ENCODE results near the gene DPYSL4.
A peak's percentile ranks its signal among the peaks of the same experiment; 100 is the strongest.

DPYSL4 gene

DNA sequence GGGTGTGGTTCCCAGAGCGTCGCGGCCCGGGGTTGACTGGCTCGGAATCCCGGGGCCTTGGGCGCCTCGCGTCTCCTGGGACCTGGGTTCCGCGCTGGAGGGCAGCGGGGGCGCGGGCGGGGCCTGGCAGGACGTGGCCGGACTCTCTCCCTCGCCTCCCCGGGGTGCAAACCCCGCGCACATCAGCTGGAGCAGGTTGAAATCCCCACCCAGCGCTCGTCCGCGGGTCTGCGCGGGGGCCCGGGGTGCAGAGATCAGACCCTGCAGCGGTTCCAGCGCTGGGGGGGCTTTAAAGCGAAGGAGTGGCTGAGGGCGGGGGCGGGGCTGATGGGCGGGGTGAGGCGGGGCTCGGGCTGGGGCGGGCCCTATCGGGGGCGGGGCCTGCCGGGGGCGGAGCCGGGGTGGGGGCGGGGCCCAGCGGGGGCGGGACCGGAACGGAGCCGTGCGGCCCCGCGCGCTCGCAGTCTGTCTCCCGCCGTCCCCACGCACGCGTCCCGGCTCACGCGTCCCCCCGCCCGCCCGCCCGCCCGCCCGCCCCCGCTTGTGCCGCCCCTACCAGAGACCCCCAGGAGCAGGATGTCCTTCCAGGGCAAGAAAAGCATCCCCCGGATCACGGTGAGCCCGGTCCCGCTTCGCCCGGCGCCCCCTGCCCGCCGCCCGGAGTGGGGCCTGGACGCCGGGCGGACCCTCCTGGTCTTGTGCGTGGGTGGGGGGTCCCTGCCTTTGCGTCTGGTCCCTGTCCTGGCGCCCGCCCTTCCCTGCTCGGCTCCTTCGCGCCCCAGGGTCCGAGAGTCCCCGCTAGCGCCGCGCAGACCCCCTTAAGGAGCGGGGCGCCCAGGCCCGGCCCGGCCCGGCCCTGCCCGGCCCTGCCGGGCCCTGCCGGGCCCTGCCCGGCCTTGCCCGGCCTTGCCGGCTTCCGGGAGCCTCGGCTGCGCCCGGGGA, at the start of gene DPYSL4:
DPYSL4 (plus strand) TSS at position 461 of the 942 bp plus-strand sequence; CDS start at position 577, 116 bp downstream.
- DNase-seq, result peak; percentile 22 to 41 (median 24)

DNA sequence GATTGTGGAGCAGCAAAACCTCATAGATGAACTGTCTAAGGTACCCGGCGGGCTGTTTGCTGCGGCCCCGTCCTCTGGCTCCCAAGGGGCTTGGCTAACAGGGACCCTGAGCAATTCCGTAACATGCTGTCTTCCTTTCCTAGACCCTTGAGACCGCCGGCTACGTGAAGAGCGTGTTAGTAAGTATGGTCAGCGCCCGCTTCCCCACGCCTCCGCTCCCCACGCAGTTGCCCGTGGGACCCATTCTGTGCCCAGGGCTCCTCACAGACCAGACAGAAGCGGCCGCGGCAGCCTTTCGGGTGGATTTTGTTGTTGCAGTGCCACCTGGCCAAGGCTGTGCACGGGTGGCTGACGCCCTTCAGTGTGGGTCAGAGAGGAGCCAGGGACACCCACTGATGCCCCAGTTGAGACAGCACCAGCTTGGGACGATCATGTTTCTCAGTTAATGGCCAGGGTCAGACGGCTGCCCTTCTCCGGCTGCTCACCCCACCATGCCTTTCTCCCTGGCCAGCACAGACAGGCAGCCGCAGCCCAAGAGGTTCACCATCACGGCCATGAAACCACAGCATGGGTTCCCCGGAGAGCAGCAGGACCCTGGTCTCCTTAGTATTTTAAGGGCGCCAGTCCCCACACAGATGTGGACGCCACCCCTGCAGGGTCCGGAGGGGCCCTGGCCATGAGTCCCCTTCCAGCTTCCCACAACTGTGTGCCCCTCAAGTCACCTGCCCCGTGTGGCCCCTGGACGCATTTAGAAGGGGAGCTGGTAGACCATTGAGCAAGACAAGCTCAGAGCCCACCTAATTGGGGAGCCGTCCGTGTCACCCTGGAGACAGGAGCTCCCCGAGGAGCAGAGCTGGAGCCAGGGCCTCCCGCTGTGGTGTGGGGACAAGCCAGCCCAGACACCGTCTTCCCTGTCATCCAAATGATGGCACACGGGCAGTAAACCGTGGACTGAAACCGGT, 49.4 kb upstream of the DPYSL4 start:
- no peak for DNase-seq

DNA sequence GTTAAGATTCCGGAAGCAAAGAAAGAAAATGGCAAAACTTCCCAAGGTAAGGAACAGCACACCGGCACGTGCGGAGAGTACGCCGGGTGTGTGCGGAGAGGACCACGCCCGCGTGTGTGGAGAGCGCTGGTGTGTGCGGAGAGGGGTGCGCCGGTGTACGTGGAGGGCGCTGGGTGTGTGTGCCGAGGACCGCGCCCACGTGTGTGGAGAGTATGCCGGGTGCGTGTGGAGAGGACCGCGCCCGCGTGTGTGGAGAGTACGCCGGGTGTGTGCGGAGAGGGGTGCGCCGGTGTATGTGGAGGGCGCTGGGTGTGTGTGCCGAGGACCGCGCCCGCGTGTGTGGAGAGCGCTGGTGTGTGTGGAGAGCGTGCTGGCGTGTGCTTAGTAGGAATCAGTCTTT, 48.6 kb upstream of the DPYSL4 start:
- DNase-seq, result no peak

DNA sequence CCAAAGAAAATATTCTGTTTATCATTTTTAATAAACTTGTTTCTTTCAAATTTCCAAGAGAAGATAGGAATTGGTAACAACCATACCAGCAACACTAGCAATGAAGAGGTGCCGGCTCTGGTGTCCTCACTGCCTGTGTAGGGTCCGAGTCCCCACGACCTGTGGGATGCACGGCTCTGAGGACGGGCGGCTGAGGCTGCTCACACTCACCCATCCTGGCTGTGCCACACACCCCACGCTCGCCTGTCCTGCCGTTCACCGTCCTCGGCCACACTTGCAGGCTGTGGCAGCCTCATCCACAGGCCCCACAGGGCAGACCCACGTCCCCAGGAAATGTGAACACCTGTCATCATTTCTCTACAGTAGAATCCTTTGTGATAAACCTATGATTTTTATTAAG, 48.2 kb upstream of the DPYSL4 start:
- DNase-seq, result no peak

DNA sequence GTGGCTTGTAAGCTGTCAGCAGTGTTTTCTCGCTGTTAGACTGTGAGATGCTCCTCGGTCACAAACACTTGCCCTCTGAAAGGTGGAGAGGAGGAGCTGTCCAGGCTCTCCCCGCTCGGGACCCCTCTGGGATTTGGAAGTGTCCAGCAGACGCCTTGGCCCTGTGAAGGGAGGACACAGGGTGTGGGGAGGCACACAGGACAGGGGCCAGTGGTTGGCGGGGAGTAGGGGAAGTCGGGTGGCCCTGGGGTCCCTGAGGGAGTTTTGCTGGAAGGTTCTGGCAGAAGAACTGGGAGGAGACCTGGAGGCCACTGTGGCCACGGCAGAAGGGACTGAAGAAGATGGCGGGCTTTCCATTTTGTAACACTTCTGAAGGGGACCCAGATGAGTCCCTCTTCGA, 47.2 kb upstream of the DPYSL4 start:
- DNase-seq, result no peak

DNA sequence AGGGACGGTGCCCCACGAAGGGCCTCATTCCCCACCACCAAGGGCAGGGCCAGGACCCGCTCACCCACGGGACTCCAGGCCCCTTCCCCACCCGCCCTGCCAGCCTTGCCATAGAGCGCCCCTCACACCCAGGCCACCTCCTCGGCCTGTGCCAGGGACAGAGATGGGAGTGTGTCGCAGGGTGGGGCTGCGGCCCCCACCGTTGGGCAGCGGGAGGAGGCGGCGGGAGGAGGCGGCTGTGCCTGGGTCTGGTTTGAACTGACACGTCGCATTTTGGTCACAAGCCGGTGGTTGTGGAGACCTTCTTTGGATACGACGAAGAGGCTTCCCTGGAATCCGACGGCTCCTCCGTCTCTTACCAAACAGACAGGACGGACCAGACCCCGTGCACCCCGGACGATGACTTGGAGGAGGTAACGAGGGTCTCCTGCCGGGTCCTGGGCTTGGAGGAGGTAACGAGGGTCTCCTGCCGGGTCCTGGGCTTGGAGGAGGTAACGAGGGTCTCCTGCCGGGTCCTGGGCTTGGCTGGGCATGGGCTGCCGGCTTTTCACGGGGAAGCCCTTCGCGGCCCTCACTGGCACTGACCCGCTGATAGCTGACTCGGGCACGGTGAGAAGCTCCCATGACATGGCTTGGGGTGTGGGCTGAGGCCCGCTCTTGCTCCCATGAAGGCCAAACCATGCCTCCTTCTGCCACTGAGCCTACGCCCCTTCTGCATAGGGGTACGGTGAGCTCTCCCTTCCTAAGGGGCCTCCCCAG, 46.4 kb upstream of the DPYSL4 start:
- DNase-seq, result no peak

DNA sequence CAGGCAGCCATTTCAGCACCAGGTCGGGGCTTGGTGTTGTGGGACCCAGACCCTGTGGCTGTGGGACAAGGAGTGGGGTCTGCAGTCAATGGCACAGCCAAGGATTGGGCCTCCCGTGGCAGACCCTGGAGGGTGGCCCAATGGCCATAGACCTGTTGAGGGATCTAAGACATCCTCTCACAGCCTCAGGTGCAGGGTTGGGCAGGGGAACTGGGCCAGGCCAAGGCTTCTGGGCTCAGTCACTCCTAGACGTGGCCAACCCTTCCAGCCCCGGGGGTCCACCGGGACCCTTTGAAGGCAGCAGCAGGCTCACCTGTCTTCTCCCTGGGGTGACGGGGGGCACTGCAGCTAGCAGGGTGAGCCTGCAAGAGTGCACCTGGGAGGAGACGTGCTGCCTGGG, 45.7 kb upstream of the DPYSL4 start:
- no peak for DNase-seq

DNA sequence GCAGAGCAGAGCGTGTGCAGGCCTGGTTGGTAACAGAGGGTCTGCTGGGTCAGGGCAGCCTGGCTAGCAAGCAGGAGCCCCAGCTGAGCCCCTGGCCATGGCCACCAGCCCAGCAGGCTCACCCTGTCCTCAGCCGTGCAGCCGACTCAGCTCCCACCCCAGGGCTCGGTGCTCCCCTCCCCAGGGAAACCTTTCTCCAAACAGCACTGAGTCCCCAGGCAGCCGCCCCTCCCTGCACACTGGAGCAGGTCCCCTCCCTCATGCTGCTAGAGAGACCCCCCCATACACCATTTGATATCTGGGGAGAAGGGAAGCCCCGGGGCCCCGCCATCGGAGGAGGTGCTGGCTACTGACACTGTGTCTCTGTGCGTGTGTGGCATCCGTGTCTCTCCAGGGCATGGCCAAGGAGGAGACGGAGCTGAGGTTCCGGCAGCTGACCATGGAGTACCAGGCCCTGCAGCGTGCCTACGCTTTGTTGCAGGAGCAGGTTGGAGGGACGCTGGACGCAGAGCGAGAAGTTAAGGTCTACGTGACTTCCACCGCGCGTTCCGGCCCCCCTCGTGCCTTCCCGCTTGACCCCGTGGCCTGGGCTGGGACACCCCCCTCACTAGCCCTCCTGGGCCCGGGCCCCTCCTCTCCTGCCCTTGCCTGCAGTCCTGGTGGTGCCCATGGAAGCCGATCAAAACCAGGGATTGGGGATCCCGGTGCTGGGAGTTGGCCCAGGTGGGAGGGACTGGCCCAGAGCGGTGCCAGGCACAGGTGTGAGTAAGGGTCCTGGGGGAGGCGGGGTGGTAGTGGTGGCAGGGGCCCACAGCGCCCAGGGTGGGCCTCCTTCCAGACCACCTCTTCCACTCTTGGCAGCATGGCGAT, 45.0 kb upstream of the DPYSL4 start:
- no peak for DNase-seq

DNA sequence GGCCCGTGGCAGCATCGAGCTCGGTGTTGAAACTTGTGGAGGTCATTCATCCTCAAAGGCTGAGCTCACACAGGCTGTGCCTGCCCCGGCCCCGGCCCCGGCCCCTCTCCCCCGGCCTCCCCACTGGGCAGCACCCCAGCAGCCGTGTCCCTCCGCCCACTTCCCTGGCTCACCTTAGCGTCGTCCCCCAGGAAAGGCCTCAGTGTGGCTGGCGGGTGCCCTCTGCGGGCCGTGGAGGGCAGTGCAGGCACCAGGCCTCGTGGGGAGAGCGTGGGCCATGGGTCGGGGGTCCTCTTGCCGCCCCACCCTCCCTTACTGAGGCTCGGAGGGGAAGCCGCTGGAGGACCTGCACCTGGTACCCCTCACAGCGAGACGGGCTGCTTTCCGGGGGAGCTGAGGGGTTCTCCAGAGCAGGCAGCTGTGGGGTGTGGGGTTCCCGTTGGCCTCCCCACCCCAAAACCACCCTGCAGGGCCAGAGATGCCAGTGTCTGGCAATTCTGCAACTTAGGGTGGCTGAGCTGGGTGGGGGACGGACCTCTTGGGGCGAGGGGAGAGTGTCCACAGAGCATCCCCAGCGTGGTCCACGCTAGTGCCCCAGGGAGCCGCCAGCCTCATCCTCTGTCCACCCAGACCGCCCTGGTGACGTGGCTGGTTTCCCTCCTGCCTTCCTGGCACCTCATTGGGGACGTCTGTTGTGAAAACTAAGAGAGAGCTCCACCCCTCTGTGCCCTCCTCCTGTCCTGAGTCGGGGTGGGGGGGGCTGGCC, 44.2 kb upstream of the DPYSL4 start:
- DNase-seq, result peak in 1 of 4 experiments; percentile 39

DNA sequence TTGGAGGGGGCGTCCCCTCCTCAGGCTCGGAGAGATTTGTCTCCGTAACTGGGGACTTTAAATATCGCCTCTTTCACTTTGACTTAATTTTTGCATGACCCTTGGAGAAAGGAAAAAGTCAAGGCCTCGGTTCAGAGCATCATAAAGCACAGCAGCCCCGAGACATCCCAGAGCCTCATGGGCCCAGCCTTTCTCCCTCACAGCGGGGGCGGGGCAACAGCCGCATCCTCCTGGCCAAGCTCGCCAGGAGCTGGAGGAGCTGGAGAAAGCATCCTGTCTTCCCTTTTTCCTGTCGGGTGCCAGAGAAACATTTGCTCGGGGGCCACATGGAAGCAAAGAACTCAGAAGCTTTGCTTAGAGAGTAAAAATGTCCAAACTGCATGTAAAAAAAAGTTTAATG, 43.6 kb upstream of the DPYSL4 start:
- no peak for DNase-seq

DNA sequence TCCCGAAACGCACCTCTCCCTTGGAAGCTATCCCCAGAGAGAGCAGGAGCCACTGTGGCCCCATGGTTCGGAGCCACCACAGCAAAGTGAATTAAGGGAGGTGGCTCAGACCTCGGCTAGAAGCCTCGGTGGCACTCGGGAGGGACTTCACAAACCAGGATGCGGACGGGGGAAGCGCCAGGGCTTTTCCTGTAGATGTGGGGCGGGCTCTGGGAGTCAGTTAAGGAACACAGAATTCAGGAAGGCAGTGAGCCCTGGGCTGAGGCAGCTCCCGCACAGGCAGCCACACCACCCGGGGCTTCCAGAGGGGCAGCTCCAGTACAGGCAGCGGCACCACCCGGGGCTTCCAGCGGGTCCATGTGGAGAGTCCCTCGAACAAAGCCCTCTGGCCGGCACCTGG, 42.7 kb upstream of the DPYSL4 start:
- no peak for DNase-seq

DNA sequence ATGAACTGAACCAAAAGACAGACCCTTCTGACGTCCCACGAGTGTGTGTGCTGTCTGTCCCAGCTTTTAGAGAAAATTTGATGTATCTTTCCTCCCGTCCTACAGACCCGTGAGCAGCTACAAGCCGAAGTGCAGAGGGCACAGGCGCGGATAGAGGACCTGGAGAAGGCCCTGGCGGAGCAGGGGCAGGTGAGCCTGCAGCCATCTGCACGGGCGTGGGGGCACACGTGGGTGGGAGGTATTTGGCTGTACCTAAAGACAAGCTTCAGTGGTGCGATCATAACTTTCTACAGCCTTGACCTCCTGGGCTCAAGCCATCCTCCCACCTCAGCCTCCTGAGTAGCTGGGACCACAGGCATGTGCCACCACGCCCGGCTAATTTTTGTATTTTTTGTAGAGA, 41.7 kb upstream of the DPYSL4 start:
- no peak for DNase-seq

DNA sequence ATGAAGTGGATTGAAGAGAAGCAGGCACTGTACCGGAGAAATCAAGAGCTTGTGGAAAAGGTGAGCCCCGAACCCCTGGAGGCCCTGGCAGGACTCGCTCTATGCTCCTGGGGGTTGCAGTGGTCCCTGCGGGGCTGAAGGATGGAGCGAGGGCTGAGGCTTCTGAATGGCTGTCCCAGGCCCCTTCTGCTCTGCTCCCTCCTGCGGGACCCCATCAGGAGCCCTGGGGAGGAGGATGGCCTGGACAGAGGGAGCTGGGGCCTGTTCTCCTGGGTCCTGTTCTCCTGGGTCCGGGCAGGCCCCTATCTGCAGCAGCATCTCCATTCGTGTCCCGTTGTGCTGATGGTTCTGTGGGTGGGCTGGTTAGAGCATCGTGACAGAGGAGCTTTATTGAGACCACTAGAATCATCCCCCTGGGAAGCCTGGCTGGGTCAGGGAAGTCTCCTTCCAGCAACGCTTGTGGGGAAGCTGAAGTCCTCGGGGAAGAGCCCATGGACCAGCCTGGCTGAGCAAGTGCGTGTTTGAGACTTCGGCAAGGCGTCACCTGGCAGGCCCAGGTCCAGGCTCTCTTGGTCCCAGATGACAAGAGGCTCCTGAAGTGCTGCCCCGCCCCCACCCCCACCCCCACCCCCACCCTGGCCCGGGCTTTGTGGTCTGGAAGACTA, 41.1 kb upstream of the DPYSL4 start:
- no peak for DNase-seq

DNA sequence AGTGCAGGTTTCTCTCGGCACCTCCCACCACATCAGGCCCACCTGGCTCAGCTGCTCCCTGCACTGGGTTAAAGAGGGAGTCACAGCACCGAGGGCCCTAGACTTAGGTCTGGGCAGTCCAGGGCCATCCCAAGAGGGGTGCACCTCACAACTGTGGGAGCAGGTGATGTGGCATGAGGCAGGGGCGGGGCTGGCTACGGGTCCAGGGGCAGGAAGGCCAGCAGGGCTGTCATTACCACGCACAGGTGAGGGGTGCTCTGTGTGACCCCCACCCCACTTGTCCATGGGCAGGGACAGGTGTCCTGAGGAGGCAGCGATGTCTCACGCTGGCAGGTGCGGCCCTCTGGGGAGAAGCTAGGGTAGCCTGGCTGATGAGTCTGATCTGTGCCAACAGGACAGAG, 40.5 kb upstream of the DPYSL4 start:
- no peak for DNase-seq

DNA sequence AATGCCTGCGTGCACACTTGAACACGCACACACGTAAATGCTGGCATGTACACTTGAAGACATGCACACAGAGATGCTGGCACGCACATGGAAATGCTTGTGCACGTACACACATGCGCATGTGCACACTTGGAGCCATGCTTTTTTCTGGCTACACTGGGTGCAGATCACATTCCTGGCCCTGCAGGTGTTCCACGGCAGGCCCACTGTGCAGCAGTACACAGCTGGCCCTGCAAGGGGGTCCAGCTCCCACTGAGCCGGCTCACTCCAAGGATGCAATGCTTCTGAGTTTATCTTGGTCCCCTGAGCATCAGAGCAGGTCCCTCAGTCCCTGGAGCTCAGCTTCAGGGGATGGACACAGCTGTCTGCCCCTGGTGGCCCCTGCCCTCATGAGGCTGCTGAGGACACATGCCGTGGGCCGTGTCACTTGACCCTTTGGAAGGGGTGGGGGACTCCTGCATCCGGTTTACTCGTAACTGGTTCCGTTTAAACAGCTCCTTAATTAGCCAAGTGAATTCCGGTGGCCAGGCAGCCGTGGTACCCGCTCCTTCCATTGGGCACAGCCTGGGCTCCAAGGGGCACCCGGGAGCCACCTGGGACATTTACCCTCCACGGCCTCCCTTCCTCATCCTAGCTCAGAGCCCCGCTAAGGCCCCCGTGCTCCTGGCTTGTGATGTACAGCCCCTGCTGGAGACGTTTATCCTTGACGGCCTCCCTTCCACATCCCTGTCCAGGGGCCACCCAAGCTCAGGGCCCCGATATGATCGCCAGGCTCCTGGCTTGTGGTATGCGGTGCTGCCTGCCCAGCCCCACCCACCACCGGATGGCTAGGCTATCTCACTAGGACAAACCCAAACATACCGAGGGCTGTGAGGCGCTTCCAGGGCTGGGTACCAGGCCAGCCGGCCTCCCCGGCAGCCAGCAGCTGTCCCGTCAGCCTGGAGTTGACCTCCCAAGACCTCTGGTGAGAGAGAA, 39.5 kb upstream of the DPYSL4 start:
- no peak for DNase-seq

DNA sequence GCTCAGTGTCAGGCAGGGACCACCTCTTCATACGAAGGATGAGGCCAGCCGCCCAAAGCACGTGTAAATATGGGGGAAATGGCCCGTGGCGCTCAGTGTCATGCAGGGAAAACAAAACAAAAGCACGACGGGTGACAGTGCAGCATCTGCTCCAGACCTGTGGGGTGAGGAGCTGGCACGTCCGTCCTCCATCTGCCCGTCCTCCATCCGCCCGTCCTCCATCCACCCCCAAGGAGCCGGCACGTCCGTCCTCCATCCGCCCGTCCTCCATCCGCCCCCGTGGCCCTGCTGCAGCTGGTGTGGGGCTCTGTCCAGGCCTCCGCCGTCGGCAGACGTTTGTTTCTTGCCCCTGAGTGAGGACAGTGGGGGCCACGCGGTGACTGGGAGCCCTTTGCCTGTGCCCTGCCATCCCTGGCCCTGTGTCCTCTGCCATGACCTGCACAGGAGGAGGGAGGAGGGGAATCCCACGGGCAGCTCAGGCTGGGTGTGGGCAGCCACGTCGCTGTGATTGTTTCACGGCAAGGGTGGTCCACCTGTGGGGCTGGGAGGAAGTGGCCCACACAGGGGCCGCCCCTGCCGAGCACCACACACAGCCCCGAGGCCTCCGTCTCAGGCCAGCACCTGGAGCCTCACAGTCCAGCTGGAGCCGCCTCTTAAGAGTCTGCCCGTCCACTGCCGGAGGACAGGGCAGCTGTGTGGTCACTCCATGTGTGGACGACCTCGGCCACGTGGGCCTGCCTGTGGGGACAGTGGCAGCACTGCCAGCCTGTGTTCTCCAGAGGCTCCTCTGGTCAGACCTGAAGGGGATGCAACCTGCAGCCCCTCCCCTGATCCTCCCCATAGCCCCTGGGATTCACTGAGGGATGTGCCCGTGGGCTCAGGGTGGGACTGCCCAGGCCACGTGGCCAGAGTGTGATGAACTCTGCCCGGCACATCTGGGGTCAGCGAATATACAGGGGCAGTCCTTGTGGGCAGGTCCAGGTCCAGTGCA, 38.2 kb upstream of the DPYSL4 start:
- no peak for DNase-seq

DNA sequence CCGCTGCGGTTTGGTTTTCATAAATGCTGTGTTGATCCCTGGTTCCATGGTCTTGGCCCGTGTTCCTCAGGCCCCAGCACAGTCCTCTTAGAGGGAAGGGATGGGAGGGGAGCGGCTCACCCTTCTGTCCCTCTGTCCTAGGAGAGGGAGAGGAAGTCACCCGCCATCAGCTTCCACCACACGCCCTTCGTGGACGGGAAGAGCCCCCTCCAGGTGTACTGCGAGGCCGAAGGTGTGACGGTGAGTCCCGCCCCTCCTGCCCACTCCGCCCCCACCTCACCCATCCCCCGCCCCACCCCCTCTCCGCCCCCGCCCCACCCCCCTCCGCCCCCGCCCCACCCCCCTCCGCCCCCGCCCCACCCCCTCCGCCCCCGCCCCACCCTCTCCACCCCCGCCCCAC, 37.5 kb upstream of the DPYSL4 start:
- DNase-seq, result no peak

DNA sequence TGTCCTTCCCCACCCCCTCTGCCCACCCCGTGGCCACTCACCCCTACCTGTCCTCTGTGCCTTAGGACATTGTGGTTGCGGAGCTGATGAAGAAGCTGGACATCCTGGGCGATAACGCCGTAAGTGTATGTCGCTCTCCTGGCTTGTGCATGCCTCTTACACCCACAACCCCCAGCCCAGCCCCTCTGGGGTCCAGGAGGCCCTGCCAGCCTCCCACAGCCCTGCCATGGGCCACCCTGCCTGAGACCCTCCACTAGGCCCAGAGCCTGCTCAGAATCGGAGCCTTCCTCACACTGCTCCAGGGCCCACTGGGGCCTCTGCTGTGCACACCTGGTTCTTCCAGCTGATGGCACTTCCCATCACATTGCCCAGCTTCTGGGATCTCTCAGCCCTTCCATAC, 36.8 kb upstream of the DPYSL4 start:
- DNase-seq, result no peak
